Myocyte (in vitro differentiated cells): ENCODE measurements around the gene SMCO2. TPM values are rescaled to one million over a fixed set of nuclear protein-coding genes. Genes with fewer than 3 reads are reported as not detected.

ENCODE experiments used
- DNase-seq: peaks from one replicate; pipeline ENCODE4 v3.0.0-alpha.2; 2012; ENCODE audit warnings: low read depth
- polyA plus RNA-seq: library from polyadenylated mRNA; unstranded; fragments of >200 nt; gene quantifications from one replicate; pipeline ENCODE4 v1.2.1, GENCODE V29; 2012; ENCODE audit warnings: missing spikeins
- total RNA-seq: library from RNA; depleted of rRNA; stranded (reverse); fragments of >200 nt; gene quantifications from 2 replicates; pipeline ENCODE4 v1.2.3, GENCODE V29; 2014

SMCO2 gene
- total RNA-seq = not detected in 2 replicates
- 0.29 TPM for polyA plus RNA-seq

DNA sequence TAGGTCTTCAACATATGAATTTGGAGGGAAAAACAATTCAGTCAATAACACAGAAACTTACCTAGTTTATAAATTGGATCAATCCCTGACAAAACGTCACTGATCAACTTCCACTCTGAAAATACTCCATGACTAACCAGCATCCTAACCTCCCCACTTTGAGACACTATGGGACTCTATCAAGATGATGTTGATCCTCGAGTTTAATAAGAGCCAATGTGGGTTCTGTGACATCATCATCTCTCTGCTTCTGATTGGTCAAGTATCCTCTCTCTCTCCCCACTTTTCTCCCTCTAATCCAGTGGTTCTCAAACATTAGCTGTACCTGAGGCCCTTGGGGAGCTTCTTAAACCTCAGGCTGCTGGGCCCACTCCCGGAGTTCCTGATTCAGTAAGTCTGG lies at the start of gene SMCO2:
SMCO2 (plus strand) TSS at position 301 of the 400 bp plus-strand sequence. CDS start 23,896 bp downstream, outside the sequence.
- DNase-seq = no peak

DNA sequence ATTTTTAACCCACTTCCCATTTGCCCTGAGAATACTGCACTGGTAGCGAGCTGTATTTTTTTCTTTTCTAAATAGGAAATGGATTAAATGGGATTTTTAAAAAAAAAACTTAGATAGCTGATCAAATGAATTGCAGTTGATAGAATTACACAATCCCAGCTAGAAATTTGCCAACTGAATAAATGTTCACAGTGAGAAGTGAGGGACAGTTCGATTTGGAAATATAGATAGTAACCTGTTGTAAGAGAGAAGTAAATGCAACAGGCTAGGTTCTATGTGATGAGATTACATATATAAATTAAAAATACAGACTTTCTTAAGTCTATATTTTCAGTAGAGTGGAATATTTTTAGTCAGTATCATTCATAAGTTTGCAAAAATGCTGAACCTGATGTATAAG lies 48.1 kb upstream of the SMCO2 start:
- DNase-seq = no peak

DNA sequence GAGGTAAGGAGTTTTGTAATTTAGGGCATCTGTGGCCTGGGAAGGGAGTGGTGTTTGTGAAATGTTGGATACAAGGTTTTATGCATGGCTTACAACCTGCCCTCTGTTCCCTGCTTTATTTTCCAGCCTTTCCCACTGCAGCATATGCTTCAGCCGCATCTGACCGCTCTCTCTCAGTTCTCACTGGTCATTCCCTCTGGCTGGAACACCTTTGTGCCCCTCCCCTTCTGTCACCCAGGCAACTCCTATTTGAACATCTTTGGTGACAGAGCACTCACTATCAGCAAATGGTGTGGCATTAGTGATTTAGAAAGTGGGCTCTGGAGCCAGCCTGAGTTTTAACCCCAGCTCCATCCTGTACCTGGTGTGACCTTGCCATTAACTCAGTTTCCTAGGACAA lies 47.5 kb upstream of the SMCO2 start:
- no peak for DNase-seq

DNA sequence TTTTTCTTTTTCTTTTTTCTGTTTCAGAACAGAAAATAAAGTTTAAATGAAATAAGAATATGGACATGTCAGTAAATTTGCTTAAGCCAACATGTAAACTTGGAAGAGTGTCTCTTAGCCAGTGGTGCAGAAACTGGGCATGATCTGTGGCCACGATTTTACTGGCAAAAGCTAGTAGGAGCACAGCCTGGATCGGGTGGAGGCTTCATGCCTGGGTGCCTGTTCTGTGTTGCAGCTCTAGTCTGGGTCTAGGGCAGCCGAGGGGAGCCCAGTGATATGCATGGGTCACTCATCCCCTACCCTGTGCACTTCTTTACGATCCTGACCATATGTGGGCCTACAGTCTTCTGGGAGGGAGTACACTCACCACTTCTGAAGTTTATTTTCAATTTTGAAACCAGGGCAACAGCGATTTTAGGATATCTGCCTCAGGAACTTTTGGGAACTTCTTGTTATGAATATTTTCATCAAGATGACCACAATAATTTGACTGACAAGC lies 45.6 kb upstream of the SMCO2 start:
- no peak for DNase-seq

DNA sequence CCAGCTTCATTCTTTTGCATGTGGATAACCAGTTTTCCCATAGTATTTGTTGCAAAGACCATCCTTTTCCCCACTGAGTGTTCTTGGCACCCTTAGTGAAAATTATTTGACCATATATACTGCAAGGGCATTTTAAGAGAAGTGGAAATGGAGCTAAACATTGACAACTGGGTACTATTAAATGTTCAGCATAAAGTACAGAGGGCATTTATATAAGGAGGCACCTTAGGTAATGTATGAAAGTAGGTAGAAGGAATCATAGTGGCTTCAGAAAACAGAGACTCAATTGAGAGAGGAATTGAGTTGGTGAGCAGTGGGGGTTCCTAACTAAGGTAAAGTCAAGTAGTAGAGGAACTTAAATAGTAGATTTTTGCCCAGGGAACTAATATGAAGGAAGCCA lies 34.5 kb upstream of the SMCO2 start:
- DNase-seq = no peak

DNA sequence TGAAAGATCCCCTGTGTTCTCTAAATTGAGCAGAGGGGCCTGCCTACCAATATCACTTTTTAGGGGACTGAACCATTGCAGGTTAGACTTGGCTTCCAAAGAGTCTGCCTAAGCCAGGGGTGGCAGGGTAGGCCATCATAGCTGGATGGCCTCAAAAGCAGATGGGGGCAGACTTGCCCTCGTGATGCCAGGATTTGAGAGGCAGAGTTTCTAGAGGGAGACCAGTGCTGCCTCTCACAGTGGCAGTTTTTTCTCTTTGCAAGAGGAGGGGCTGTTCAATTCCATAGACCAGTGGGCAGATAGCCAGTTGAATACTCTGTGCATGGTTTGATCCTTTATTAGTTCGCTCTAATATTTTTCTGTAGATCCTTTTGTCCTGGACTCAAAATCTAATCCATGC lies 23.8 kb upstream of the SMCO2 start:
- DNase-seq = no peak

DNA sequence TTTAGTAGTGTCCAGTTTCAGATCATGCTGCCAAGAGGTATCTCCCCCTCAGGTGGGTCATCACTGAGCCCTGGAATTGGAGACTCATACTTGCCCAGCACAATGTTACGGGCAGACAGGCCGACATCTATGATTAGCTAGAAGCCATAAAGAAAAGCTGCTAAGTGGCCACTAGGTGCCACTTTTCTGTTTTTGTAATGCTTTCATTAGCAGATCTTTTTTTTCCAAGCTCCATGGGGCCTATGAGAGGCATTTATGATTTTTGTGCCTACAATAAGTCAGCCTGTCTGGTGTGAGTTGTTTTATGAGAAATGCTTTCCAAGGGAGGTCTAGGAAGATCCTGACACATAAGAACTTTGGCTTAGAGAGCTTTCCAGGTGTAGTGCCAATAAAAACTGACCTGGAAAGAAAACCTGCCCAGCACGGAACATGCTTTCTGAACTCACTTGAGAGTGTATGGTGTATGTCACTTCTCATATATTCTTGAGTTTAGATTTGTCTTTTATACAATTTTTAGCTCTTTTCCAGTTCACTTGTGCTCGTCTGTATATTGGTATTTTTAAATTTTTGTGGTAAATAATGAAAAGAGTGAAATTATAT lies 21.8 kb upstream of the SMCO2 start:
- peak; percentile 73 for DNase-seq

DNA sequence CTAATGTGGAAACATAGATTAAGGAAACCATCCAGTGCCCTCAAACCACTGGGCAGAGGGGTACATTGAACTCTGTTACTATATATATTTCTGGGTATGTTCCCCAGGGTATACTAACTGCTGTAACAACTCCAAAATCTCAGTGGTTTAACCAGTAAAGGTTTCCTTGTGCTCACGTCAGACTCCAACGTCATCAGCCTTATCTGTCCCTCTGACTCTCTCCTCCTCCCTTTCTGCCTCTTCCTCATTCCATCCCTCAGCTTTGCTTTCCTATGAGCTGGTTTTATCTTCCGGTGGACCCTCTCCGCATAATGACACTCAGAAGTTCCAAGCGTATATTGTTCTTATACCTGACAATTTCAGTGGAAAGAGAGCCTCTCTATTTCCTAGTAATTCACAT lies 21.2 kb upstream of the SMCO2 start:
- DNase-seq = no peak

DNA sequence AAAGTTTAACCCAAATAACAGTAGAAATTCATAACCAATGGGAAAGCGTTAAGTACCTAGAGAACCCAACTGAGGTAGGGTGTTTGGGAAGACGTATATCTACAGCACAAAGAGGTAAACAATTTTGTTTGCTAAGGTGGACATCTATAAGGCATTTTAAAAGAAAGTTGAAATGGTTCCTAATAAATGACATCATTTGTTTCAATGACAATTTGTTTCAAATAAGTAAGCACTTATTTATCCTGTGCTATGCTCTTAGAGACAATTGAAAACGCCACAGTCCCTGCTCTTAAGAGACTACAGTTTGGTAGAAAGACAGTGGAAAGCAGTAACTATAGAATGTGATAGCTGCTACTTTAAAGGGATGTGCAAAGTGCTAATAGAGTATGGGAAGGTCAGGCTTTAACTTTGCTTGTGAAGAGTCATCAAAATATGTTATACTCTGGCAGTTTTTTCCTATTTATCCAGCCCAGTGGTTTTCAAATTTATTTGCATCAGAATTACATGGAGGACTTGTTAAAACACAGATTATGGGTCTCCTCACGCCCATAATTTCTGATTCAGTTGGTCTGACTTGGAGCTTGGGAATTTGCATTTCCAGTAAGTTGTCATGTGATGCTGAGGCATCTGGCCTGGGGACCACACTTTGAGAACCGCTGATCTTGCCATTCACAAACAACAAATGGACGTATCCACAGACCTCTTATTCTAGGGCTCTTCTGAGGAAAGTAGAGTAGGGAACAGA lies 19.6 kb upstream of the SMCO2 start:
- DNase-seq = no peak

DNA sequence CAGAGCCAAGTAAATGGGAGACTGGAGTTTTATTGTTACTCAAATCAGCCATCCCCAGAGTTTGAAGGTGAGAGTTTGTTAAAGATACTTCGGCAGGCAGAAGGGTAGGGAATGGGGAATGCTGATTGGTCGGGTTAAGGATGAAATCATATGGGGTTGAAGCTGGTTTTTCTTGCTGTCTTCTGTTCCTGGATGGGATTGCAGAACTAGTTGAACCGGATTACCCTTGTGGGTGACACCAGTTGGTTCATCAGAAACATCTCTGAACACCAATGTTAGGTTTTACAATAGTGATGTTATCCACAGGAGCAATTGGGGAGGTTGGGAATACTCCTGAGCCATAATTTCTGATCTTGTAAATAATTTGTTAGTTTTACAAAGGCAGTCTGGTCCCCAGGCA lies 18.7 kb upstream of the SMCO2 start:
- no peak for DNase-seq

DNA sequence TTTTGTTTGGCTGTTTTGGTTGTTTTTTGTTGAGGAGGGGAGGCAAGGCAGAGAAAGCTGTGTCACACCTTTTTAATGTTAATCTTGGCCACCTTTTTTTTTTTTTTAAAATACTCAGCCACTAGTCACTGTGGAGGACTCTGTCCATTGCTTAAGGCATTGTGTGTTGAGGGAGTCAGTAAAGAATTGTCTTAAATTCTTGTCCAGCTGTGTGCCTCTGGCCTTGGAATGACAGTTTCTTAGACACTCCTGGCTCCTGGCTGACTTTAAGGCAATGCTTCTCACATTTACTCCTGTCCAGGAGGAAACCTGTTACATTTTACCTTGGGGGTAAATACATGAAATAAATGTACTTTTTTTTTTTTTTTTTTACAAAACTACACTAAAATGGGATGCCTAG lies 18.1 kb upstream of the SMCO2 start:
- DNase-seq = no peak

DNA sequence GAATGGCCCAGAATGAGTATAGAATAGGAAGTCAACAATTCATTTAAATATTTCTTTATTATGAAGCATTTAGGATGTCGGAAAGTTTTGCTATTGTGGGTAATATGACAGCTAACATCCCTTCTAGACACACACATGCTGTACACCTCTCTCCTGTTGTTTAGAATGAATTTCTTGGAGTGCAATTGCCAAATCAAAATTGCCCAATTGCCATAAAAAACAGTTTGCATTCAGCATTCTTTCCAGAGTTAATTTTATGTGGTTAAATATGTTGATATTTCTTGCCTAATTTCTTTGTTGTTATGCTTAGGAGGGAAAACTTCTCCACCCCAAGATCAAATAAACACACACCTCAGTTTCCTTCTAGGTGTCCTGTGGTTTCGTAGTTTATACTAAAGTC lies 16.9 kb upstream of the SMCO2 start:
- DNase-seq = no peak

DNA sequence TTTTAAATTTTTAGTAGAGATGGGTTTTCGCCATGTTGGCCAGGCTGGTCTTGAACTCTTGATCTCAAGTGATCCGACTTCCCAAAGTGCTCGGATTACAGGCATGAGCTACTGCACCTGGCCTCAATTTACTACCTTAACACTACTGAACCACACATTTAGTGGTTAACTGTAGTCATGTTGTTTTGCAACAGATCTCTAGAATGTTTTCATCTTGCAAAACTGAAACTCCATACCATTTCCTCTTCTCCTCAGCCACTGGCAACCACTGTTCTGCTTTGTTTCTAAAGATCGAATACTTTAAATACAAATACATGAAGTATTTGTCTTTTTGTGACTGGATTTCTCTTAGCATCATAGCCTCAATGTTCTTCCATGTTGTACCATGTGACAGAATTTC lies 15.4 kb upstream of the SMCO2 start:
- DNase-seq = no peak

DNA sequence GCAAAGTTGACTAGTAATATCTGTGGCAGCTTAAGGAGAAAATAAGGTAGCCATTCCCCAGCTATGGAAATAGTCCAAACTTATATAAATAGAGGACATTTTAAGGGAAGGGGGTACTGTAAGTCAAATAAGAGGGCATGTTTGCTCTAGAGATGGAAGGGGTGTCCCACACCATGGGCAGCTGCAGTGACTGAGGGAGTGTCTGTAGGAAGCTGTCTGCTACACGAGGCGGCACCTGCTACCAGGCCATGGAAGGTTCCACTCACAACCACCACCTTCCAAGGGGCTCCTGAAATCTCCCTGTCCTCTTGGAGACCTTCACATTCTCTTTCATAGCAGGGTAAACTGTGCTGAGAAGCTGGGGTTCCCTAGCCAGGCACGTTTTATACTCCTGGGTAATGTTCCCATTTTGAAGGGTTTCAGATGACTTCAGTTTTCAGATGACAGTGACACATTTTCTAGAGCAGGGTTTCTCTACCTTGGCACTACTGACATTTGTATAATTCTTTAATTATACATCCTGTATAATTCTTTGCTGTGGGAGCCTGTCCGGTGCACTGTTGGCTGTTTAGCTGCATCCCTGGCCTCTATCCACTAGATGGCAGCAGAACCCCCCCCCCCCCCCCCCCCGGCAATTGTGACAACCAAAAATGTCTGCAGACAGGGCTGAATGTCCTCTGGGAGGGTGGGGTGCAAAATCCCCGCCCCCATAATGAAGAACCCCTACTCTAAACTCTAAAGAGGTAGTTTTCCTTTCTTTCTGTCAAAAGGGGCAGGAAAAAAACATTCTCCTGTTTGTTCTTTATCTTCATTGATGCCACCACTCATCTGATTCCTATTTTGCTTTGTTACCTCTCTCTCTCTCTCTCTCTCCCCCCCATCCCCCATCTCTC lies 11.6 kb upstream of the SMCO2 start:
- DNase-seq = peak; percentile 55

DNA sequence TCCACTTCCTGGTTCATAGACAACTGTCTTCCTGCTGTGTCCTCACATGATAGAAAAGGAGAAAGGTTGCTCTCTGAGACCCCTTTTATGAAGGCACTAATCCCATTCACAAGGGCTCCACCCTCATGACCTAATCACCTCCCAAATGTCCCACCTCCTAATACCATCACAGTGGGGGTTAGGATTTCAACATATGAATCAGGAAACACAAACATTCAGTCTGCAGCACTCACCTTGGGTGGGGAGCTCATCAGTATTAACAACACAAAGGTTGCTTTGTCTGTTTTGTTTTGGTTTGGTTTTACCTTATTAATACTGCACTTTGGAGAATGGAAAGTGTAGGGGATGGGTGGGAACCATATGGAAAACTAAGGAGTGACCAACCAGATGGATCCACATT lies 10.5 kb upstream of the SMCO2 start:
- DNase-seq = no peak

DNA sequence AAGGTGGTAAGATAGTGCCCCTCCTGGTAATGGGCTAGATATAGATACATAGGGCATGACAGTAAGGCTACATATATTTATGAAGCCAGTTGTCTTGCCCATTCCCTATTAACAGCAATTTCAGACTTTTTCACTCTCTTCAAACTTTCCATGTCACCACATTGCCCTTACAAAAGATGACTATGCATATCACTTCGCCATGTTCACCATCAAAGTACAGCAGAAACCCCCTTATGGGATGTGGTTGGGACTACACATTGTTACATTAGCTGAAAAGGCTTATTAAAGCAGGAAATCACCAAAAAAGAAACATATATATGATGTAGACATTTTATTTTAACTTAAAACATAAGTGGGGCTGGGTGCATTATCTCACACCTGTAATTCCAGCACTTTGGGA lies 9.8 kb upstream of the SMCO2 start:
- DNase-seq = no peak

DNA sequence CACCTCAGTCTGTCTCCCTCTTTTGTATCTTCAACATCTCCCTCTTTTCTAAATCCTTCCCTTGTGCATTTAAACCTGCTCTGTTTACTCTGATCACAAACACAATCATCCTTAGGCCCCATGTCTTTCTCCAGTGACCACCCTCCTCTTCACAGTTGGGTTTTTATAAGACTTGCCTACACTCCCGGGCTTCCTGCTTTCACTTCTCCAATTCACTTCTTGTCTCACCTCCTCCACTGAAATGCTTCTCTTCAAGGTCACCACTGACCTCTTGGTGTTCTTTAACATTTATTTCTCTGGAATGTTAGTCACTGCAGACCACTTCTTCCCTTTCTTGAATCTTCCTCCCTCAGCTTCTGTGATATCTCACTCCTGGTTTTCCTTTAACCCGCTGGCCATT lies 8.7 kb upstream of the SMCO2 start:
- DNase-seq = no peak

DNA sequence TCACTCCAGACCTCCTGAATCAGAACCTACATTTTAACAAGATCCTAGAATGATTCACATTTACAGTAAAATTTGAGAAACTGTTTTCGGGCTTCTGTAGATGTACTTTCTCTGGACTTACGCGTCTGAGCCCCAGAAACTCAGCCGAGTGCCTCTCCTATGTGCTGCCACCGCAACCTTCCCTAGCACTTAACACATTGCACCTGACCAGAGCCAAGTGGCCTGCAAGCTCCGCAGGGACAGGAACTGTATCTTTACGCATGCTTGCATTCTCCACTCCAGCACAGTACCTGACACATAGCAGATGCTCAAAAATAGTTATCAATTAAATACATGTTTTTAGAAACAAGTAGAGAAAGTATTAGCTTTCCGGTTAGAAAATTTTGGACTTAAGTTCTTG lies 1.2 kb downstream of the SMCO2 start:
- no peak for DNase-seq

DNA sequence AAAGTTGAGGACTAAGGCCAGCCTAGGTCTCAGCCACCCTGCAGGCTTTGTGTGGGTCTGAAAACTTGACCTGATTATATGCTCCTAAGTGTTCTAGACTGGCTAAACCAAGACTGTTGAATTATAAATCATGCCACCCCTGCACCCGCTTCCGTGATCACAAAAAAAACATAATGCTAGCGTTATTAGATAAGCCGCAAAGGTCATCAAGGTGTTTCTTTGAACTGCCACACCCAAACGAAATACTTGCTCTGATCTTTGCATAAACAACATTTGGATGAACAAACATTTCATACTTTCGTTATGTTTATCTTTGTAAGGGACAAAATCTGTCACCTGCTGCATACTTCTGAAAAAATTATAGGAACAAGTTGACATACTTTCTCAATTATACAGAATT lies 2.5 kb downstream of the SMCO2 start:
- DNase-seq = no peak

DNA sequence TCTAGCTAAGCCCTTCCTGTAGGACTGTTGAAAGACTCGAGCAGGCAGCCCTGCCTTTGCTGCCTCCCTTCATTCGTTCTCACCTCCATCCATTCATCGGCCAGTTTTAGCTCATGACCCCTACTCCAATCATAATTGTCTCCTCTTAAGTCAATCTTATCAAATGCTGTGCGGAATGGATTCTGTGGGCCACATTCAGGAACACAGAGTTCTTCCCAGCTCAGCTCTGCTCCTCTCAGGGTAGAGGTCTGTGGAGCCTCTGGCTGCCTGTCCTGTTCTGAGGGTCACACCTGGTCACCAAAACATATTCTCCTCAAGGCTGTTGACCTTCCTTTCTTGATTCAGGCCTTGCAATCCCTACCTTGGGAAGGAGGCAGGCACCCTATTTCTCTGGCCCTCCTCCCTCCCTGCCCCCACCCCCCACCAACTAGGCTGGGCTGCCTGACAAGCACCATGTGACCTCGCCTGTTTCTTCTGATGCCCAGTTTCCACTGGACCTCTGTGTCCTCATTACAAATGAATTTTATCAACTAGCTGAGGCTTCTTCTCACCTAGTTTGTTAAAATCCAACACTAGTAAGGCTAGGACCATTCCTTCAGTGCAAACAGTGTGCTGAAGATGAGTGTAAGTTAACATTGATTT lies 3.5 kb downstream of the SMCO2 start:
- DNase-seq = no peak

DNA sequence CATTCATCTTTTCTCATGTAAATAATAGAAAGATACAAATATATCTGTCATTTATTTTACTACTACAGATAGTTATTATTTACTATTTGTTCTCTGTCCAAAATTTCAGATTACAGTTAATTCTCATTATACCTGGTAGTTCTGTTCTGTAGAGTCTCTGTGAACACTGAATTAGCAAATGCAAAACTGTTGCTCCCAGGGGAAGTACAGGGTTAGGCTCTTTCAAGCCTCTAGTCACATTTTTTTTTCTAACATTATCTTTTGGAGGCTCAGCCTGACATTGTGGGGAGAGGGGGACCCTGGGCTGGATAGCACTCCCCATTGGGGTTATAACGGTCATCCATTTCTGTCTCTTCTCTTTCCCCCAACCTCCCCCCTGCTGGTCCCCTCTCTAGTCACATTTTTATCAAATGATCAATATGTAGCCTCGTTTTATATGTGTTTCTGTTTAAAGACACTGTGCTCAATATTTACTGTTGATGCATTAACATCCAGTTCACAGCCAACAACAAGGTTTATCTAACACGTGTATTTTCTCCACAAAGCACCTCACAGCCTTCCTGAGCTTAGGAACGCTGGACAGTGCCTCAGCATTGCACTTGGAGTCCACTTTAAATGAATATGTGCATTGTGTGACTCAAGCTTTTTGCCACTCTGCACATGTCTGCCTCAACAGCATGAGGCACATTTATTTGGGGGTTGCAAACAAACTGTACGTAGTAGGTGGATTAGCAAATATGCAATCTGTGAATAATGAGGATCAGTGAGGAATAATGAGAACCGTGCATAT lies 4.7 kb downstream of the SMCO2 start:
- no peak for DNase-seq
